ENCODE measurements around the gene MAD1L1.

The MAD1L1 gene

DNA sequence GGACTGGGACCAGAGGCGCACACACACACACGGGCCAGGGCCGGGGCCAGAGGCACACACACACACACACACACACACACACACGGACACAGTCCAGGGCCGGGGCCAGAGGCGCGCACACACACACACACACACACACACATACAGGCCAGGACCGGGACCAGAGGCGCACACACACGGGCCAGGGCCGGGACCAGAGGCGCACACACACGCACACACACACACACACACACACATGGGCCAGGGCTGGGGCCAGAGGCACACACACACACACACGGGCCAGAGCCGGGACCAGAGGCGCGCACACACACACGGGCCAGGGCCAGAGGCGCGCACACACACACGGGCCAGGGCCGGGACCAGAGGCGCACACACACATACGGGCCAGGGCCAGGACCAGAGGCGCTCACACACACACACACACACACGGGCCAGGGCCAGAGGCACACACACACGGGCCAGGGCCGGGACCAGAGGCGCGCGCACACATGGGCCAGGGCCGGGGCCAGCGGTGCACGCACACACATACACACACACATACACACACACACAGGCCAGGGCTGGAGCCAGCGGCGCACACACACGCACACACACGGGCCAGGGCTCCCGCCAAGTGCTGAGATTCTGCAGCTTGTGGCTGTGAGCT is 293.8 kb downstream of the MAD1L1 start:
- no peak for TF ChIP-seq GATA3 (IDR thresholded peaks at IDR 0.05; ENCODE audit: low read depth, low read length)
- TF ChIP-seq GATA2 (IDR thresholded peaks at IDR 0.05; ENCODE audit: low read depth, low read length), result no peak

DNA sequence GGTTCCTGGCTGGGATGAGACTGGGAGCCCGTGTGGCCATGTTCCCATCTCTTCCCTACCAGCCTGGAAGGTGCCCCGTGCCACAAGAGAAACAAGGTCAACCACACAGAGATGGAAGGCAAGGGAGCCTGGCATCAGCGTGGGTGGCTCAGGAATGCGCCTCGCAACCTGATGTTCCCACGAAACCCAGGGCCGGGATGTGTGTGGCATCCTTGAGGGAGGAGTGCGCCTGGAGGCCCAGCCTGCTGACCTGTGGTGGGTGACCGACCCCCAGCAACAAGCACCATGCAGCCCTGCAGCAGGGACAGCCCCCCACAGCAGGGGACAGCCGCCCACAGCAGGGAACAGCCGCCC is 295.5 kb downstream of the MAD1L1 start:
- TF ChIP-seq GATA3 (IDR thresholded peaks at IDR 0.05; ENCODE audit: low read depth, low read length), result no peak
- TF ChIP-seq GATA2 (IDR thresholded peaks at IDR 0.05; ENCODE audit: low read depth, low read length), result no peak

DNA sequence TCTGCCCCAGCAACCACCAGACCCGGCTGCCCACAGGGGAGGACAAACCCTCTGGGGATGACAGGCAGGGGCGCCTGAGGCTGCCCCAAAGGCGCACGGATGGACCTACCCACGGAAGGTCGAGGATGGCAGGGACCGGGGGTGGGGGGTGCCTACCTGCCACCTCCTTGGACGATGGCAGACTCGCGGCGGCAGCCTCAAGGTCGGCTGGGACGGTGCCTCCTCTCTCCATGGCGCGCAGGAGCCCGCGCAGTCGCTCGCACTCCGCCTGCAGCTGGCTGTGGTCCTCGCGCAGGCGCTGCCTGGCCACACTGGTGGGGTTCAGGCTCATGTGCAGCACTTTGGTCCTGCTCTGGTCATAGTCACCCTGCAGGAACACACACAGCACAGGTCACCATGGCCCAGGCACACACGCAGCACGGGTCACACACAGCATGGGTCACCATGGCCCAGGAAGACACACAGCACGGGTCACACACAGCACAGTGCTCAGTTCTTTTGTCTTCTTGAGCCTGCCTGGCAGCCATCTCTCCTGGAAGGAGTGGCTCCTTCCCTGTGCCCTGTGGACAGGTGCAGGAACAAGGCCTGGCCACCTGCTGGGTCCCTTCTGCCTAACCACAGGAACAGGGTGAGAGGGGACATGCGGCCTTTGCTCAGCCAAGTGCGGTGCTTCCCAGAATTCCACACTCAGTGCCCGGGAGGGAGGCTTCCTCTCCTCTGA is 296.1 kb downstream of the MAD1L1 start:
- TF ChIP-seq GATA3 (IDR thresholded peaks at IDR 0.05; ENCODE audit: low read depth, low read length), result no peak
- TF ChIP-seq GATA2 (IDR thresholded peaks at IDR 0.05; ENCODE audit: low read depth, low read length), result no peak

DNA sequence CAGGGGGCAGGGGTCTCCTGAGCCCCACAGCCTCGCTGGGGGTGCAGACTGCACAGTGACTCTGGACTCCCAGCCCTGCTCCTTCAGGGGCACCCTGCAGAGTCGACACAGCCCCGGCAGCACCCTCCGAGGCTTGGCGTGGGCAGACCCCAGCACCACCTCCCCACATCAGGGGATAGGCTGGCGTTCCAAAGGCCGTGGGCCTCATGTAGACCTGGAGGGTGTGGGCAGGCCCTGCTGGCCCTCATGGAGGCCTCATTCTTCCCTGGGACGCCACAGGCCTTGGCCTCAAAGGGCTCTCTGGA is 296.8 kb downstream of the MAD1L1 start:
- TF ChIP-seq GATA3 (IDR thresholded peaks at IDR 0.05; ENCODE audit: low read depth, low read length) (no peak), GATA2 (IDR thresholded peaks at IDR 0.05; ENCODE audit: low read depth, low read length) (no peak)

DNA sequence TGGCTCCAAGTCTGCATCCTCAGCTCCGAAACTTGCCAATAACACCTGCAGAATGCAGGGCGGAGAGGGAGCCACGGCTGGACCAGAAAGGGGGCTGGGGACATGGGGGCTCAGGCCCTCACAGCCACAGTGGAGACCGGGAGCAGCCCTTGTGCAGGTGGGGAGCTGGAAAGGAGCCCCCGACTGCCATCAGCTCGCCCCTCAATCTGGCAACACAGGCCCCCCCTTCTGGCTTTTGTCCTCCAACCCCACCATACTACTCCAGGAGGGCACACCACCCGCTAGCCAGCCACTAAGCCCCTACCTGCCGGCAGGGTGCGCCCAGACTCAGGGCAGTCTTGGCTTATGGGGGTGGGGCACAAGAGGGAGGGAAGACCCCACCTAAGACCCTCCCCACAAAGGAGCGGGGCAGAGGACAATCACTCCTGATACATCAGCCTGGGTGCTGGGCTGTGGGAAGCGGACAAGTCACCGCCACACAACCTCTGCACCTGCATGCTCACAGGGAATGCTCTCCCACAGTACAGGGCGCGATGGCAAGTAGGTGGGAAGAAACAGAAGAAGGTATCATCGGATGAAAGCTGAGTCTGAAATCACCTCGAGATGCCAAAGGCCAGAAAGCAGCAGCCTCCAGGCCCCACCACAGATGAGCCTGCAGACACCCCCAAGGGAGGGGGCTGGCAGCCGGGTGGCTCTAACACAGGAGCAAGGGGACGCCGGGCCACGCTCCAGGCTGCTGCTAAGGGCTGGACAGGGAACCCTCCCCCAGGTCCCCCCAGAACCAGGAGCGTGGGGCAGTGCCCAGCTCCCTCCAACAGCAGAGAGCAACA is 297.4 kb downstream of the MAD1L1 start:
- TF ChIP-seq GATA3 (IDR thresholded peaks at IDR 0.05; ENCODE audit: low read depth, low read length) (no peak), GATA2 (IDR thresholded peaks at IDR 0.05; ENCODE audit: low read depth, low read length) (no peak)

DNA sequence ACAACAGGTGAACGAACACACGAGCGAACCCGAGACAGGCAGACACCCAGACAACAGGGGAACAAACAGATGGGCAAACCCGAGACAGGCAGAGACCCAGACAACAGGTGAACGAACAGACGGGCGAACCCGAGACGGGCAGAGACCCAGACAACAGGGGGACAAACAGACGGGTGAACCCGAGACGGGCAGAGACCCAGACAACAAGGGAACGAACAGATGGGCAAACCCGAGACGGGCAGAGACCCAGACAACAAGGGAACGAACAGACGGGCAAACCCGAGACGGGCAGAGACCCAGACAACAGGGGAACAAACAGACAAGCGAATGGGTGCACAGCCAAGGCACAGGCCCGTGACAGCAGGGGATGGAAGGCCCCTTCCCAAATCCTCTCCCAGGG is 298.0 kb downstream of the MAD1L1 start:
- TF ChIP-seq GATA2 (IDR thresholded peaks at IDR 0.05; ENCODE audit: low read depth, low read length) (no peak), GATA3 (IDR thresholded peaks at IDR 0.05; ENCODE audit: low read depth, low read length) (no peak)

DNA sequence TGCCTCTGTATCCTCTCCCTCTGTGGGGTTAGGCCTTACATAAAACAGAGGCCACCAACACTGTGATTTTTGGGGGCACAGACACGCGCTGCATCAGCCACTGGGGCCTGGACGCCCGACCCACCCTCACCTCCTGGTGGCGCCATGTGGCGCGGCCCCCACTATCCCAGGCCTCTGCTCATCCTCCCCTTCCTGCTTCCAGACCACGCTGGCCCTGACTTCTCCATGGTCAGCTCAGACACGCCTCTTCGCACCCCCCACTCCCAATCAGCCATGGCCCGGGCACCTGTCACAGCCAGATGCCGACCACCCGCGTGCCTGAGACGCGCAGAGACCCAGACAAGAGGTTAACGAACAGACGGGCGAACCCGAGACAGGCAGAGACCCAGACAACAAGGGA is 298.7 kb downstream of the MAD1L1 start:
- TF ChIP-seq GATA2 (IDR thresholded peaks at IDR 0.05; ENCODE audit: low read depth, low read length), result no peak
- TF ChIP-seq GATA3 (IDR thresholded peaks at IDR 0.05; ENCODE audit: low read depth, low read length), result no peak

DNA sequence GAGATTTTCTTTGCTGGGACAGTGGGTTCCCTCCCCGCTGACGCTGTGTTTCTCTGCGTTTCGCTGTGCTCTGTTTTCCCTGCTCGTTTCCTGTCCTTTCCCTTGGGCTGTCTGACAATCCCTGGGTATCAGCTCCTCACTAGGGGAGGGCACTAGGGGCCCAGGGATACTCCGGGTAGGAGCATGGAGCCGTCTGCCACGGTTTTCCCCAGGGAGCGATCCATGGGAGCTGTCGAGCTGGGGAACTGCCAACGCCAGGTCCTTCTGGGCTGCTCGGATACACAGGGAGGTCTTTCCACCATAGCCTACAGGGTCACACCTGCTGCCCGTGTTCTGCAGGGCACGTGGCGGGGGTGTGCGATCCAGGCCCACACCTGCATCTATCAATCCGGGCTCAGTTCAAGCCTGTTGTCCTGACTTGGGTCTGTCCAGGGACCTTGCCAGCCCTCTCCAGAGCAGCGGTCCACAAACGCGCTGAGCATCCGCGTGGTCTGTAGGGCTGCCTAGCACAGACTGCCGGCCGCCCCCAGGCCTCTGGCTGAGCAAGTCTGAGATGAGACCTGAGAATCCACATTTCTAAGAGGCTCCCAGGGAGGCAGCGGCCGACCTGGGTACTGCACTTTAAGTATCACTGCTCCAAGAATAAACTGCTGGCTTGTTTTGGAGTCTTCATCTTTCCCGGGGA is 299.5 kb downstream of the MAD1L1 start:
- TF ChIP-seq GATA3 (IDR thresholded peaks at IDR 0.05; ENCODE audit: low read depth, low read length), result no peak
- TF ChIP-seq GATA2 (IDR thresholded peaks at IDR 0.05; ENCODE audit: low read depth, low read length), result no peak

DNA sequence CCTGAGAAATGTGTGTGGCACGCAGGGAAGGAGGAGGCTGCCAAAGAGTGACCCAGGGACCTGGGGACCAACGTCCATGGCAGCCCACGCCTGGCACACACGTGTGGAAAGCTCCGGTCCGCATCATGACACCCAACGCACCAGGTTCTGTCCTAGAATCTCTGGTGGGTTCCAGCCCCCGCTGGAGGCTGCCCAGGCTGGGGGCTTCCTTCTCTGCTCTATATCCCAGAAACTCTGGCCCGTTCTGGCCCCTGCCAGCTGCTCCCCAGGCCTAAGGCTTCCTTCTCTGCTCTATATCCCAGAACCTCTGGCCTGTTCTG is 300.8 kb downstream of the MAD1L1 start:
- TF ChIP-seq GATA3 (IDR thresholded peaks at IDR 0.05; ENCODE audit: low read depth, low read length) (no peak), GATA2 (IDR thresholded peaks at IDR 0.05; ENCODE audit: low read depth, low read length) (no peak)

DNA sequence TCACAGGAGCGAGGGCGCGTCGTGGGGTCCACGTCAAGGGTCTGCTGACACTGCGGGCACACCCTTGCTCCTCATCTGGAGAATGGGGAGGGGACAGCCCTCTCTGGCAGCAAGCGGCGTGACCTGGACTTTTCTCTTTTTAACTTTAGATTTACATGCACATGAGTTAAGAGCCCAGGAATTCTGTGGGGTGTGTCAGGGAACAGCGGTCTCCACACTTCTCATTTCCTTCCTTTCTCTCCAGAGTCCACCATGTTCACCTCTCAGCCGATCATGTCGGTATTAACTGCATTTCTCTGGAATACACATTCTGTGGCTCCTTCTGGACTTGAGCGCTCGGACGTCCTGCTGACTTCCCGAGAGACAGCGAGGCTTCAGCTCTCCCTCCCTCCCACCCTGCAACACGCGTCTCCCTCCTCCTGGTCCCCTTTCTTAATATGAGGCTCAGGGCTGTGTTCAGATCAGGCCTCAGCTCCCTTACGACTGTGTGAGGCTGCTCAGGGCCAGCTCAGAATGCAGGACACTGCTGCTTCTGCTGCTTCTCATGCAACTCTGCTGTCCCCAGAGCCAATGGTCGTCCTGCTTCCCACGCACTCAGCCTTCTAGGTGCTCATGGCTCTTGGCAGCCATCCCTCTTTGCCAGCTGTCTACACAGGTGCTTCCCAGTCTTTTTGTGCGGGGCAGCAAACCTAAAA is 301.3 kb downstream of the MAD1L1 start:
- TF ChIP-seq GATA3 (IDR thresholded peaks at IDR 0.05; ENCODE audit: low read depth, low read length) (no peak), GATA2 (IDR thresholded peaks at IDR 0.05; ENCODE audit: low read depth, low read length) (no peak)

DNA sequence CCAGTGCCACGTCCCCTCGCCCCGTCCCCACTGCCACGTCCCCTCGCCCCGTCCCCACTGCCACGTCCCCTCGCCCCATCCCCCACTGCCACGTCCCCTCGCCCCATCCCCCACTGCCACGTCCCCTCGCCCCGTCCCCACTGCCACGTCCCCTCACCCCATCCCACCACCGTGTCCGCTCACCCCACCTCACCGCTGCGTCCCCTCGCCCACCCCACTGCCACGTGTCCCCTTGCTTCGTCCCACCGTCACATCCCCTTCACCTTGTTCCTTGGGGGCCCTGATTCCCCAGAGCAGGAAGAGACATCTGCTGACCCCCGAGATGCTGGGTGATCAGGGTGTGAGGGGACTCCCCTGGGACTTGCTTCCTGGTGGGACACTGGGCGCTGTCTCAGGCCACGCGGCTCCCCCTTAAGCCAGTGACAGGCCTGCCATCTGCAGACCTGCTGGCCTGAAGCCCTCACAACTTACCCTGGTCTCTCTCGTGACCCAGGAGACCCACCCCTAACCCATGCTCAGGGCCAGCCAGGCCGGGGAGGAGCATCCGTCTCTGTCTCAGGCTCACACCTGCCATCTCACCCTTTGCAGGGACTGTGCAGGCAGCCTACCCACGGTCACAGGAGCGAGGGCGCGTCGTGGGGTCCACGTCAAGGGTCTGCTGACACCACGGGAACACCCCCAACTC is 302.2 kb downstream of the MAD1L1 start:
- TF ChIP-seq GATA2 (IDR thresholded peaks at IDR 0.05; ENCODE audit: low read depth, low read length) (no peak), GATA3 (IDR thresholded peaks at IDR 0.05; ENCODE audit: low read depth, low read length) (no peak)

DNA sequence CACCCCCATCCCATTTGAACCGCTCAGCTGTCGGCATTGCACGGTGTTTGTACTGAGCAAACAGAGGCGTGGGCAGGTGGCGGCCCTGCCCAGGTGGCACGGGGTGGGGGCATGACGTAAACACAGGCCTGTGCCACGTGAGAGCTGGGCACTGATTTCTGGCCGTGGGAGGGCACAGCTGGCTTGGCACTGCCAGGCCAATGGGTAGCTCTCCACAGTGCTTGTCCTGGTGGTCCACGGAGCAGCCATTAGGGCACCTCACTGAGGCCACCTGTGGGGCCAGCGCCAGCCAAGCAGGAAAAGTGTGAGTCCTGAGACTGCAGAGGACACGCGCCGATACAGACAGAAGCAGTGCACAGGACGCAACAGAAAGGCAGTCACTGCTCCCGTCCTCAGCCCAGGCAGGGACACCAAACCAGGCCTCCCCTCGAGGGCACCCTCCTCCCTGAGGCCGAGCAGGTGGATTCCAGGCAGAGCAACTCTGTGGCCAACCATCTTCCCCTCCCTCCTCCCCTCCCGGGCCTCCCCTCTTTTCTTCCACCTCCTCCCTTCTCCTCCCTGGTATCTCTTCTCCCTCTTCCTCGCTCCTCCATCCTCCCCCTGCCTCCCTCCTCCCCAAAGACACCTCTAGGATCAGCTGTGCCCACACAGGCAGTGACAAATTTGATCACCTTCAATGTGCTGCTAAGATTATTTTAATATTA is 303.9 kb downstream of the MAD1L1 start:
- TF ChIP-seq GATA2 (IDR thresholded peaks at IDR 0.05; ENCODE audit: low read depth, low read length) (no peak), GATA3 (IDR thresholded peaks at IDR 0.05; ENCODE audit: low read depth, low read length) (no peak)
